HK-2 (cell line): Measurements from ENCODE around the gene GDPD5.

Source experiments
- DNase-seq: peaks from one replicate; pipeline ENCODE4 v3.0.0-alpha.2; 2018; ENCODE audit not compliant: unreplicated experiment

The GDPD5 gene

GRCh38 chr11:75399344-75400145 lies 126.2 kb downstream of the GDPD5 start, which contains the start of gene RPS3:
Gene RPS3, plus strand, starts transcription at chr11:75399518. Its CDS starts 30 bp downstream, at chr11:75399548.
- peak; percentile 84 for DNase-seq

- no peak for DNase-seq
Measured at GRCh38 chr11:75398906-75399305, 126.8 kb downstream of the GDPD5 start.

GRCh38 chr11:75394085-75394840 lies 131.5 kb downstream of the GDPD5 start:
- DNase-seq, result no peak

- no peak for DNase-seq
Measured at GRCh38 chr11:75389925-75390324, 135.8 kb downstream of the GDPD5 start.

- DNase-seq, result no peak
Measured at GRCh38 chr11:75389276-75389605, 136.5 kb downstream of the GDPD5 start.

- DNase-seq, result peak; percentile 56
Measured at GRCh38 chr11:75388386-75389275, 137.1 kb downstream of the GDPD5 start.

- DNase-seq, result no peak
Measured at GRCh38 chr11:75387736-75388294, 137.9 kb downstream of the GDPD5 start.

GRCh38 chr11:75386942-75387630 lies 138.7 kb downstream of the GDPD5 start:
- DNase-seq, result no peak
